Mammary epithelial cell (primary cell): ENCODE measurements around the gene STIM2.

ENCODE experiments used
- EZH2 ChIP-seq: IDR thresholded peaks from 2 replicates; pipeline ENCODE4 v1.6.1; 2012; ENCODE audit warnings: low read length, inconsistent platforms, borderline replicate concordance
- TF ChIP-seq, protein P1 (sequence below), 2 donors: IDR thresholded peaks in 1 of 2; conservative IDR thresholded peaks in 1 of 2; 2 replicates each; pipeline ENCODE4 v1.5.1; 2011 to 2012; ENCODE audit warnings: inconsistent platforms in 2 of 2, low read length in 2 of 2, mild to moderate bottlenecking in 2 of 2, control low read depth in 1 of 2, low read depth in 1 of 2; ENCODE audit not compliant: insufficient read depth in 1 of 2; ENCODE audit errors: extremely low read depth in 1 of 2

DNA sequence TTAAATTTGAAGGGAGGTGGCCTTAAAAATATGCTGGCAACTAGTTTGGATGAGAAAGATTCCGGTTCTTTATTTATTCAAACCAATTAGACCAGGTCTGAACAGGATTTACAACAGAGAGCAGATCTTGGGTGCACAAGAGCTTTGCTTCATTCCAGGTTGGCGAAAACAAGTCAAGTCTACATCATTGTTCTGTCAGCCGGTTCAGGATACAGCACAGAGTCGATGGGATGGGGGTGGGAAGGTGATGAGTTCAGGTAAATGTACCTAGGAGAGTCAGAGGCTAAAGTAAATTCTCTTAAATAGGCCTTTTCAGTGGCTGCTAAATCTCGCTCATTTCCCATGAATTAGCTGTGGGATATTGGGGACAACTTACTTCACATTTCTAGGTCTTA is 882 bp upstream of the STIM2 start:
- TF ChIP-seq, protein P1, sequence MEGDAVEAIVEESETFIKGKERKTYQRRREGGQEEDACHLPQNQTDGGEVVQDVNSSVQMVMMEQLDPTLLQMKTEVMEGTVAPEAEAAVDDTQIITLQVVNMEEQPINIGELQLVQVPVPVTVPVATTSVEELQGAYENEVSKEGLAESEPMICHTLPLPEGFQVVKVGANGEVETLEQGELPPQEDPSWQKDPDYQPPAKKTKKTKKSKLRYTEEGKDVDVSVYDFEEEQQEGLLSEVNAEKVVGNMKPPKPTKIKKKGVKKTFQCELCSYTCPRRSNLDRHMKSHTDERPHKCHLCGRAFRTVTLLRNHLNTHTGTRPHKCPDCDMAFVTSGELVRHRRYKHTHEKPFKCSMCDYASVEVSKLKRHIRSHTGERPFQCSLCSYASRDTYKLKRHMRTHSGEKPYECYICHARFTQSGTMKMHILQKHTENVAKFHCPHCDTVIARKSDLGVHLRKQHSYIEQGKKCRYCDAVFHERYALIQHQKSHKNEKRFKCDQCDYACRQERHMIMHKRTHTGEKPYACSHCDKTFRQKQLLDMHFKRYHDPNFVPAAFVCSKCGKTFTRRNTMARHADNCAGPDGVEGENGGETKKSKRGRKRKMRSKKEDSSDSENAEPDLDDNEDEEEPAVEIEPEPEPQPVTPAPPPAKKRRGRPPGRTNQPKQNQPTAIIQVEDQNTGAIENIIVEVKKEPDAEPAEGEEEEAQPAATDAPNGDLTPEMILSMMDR (conservative IDR thresholded peaks at IDR 0.05 in 1 of 2, IDR thresholded peaks at IDR 0.05 in 1 of 2; ENCODE audit: extremely low read depth in 1 of 2, insufficient read depth in 1 of 2, low read depth in 1 of 2, low read length in 2 of 2) = no peak
- no peak for TF ChIP-seq EZH2
